Neural progenitor cell (in vitro differentiated cells): ENCODE results near the gene MAGI1. TPM values are rescaled to one million over a fixed set of nuclear protein-coding genes. Genes with fewer than 3 reads are reported as not detected.

Experiments used
- DNase-seq: peaks from one replicate; pipeline ENCODE4 v3.0.0-alpha.2; 2016; ENCODE audit warnings: low spot score
- H2AFZ ChIP-seq: fragments of 200-600 bp; sonication (generic); replicated peaks from 2 replicates; pipeline ENCODE4 v1.6.1; 2016; ENCODE audit warnings: antibody characterized with exemption
- H3F3A ChIP-seq: fragments of 200-600 bp; sonication (generic); 2 replicates; pipeline ENCODE4 v1.6.1; 2016; ENCODE audit warnings: antibody characterized with exemption, low read depth
- H3K27ac ChIP-seq: fragments of 200-600 bp; sonication (generic); 2 replicates; pipeline ENCODE4 v1.5.1; 2016; ENCODE audit warnings: mild to moderate bottlenecking
- H3K27me3 ChIP-seq: fragments of 200-600 bp; sonication (generic); 2 replicates; pipeline ENCODE4 v1.6.1; 2016; ENCODE audit warnings: mild to moderate bottlenecking, moderate library complexity
- H3K36me3 ChIP-seq: fragments of 200-600 bp; sonication (generic); 2 replicates; pipeline ENCODE4 v1.5.1; 2016
- H3K4me1 ChIP-seq: fragments of 200-600 bp; sonication (generic); 2 replicates; pipeline ENCODE4 v1.6.1; 2016; ENCODE audit warnings: mixed run types
- H3K4me2 ChIP-seq: fragments of 200-600 bp; sonication (generic); 2 replicates; pipeline ENCODE4 v1.6.1; 2016
- H3K4me3 ChIP-seq: fragments of 200-600 bp; sonication (generic); 2 replicates; pipeline ENCODE4 v1.5.1; 2016
- H3K79me2 ChIP-seq: fragments of 200-600 bp; sonication (generic); 2 replicates; pipeline ENCODE4 v1.6.1; 2016; ENCODE audit warnings: low read depth
- H3K9ac ChIP-seq: fragments of 200-600 bp; sonication (generic); 2 replicates; pipeline ENCODE4 v1.6.1; 2016
- H3K9me3 ChIP-seq: fragments of 200-600 bp; sonication (generic); 2 replicates; pipeline ENCODE4 v1.5.1; 2016; ENCODE audit warnings: low read depth
- H4K20me1 ChIP-seq: fragments of 200-600 bp; sonication (generic); 2 replicates; pipeline ENCODE4 v1.6.1; 2016; ENCODE audit warnings: low read depth
- H3K27ac Mint-ChIP-seq: 3 replicates; pipeline ENCODE4 v1.8.0; 2021; ENCODE audit warnings: mixed read lengths
- H3K27me3 Mint-ChIP-seq: 2 replicates; pipeline ENCODE4 v1.8.0; 2022; ENCODE audit warnings: low read depth, mild to moderate bottlenecking, inconsistent platforms, moderate library complexity, mixed read lengths; ENCODE audit not compliant: insufficient read depth
- H3K36me3 Mint-ChIP-seq: 3 replicates; pipeline ENCODE4 v1.8.0; 2021; ENCODE audit warnings: mixed read lengths
- H3K4me1 Mint-ChIP-seq: 3 replicates; pipeline ENCODE4 v1.8.0; 2021; ENCODE audit warnings: mixed read lengths
- H3K4me3 Mint-ChIP-seq: 3 replicates; pipeline ENCODE4 v1.8.0; 2021; ENCODE audit warnings: mild to moderate bottlenecking, moderate library complexity, mixed read lengths
- H3K9me3 Mint-ChIP-seq: 3 replicates; pipeline ENCODE4 v1.8.0; 2020; ENCODE audit warnings: mixed read lengths
- EZH2 ChIP-seq: fragments of 200-600 bp; sonication (generic); IDR thresholded peaks from 2 replicates; pipeline ENCODE4 v1.6.1; 2017; ENCODE audit warnings: antibody characterized with exemption, mild to moderate bottlenecking, moderate library complexity
- EZH2phosphoT487 ChIP-seq: fragments of 200-600 bp; sonication (generic); IDR thresholded peaks from 2 replicates; pipeline ENCODE4 v1.6.1; 2017; ENCODE audit warnings: antibody characterized with exemption
- total RNA-seq: library from RNA; depleted of rRNA; stranded (reverse); fragments of >200 nt; gene quantifications from 2 replicates; pipeline ENCODE4 v1.2.3, GENCODE V29; 2015; ENCODE audit warnings: low replicate concordance
- TF ChIP-seq, protein P1 (sequence below): fragments of 200-600 bp; sonication (generic); IDR thresholded peaks from 2 replicates; pipeline ENCODE4 v1.5.1; 2017; ENCODE audit warnings: antibody characterized with exemption, mild to moderate bottlenecking

The MAGI1 gene
- total RNA-seq, 1 donor from 2014 or later = 40.6 TPM

GRCh38 chr3:65557899-65558564 lies 480.7 kb downstream of the MAGI1 start:
- H3K36me3 ChIP-seq = no peaks in the 10 kb centered on the region
- Mint-ChIP-seq H3K9me3 (no peaks in the 10 kb centered on the region), H3K27ac (no peak overlapping the region), H3K27me3 (no peaks in the 10 kb centered on the region), H3K4me3 (no peak overlapping the region), H3K4me1 (peaks cover 26% of the 10 kb centered on the region), H3K36me3 (peaks cover 10% of the 10 kb centered on the region)
- no peak overlapping the region for H3K4me2 ChIP-seq
- no peaks in the 10 kb centered on the region for H3K9me3 ChIP-seq
- H3K4me1 ChIP-seq = peaks cover 26% of the 10 kb centered on the region
- DNase-seq = no peak
- peaks cover 4% of the 10 kb centered on the region for H3F3A ChIP-seq
- H2AFZ ChIP-seq = no peak overlapping the region
- peaks cover 94% of the 10 kb centered on the region for H3K79me2 ChIP-seq
- TF ChIP-seq EZH2phosphoT487 (no peak), EZH2 (no peak)
- TF ChIP-seq, protein P1, sequence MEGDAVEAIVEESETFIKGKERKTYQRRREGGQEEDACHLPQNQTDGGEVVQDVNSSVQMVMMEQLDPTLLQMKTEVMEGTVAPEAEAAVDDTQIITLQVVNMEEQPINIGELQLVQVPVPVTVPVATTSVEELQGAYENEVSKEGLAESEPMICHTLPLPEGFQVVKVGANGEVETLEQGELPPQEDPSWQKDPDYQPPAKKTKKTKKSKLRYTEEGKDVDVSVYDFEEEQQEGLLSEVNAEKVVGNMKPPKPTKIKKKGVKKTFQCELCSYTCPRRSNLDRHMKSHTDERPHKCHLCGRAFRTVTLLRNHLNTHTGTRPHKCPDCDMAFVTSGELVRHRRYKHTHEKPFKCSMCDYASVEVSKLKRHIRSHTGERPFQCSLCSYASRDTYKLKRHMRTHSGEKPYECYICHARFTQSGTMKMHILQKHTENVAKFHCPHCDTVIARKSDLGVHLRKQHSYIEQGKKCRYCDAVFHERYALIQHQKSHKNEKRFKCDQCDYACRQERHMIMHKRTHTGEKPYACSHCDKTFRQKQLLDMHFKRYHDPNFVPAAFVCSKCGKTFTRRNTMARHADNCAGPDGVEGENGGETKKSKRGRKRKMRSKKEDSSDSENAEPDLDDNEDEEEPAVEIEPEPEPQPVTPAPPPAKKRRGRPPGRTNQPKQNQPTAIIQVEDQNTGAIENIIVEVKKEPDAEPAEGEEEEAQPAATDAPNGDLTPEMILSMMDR = no peak
- no peak overlapping the region for H3K27ac ChIP-seq
- H3K27me3 ChIP-seq = no peaks in the 10 kb centered on the region
- H4K20me1 ChIP-seq = peaks cover 32% of the 10 kb centered on the region
- H3K4me3 ChIP-seq = no peak overlapping the region
- H3K9ac ChIP-seq = no peak overlapping the region

GRCh38 chr3:65556934-65557577 lies 481.7 kb downstream of the MAGI1 start:
- peaks cover 35% of the 10 kb centered on the region for H3K4me1 Mint-ChIP-seq
- Histone ChIP-seq H3K79me2 (peaks cover 94% of the 10 kb centered on the region), H3K36me3 (no peaks in the 10 kb centered on the region), H3K27me3 (no peaks in the 10 kb centered on the region), H3K9me3 (no peaks in the 10 kb centered on the region), H3K4me3 (no peak overlapping the region), H3K9ac (no peak overlapping the region), H4K20me1 (peaks cover 42% of the 10 kb centered on the region), H3K4me2 (no peak overlapping the region), H2AFZ (no peak overlapping the region), H3K27ac (no peak overlapping the region), H3F3A (peaks cover 11% of the 10 kb centered on the region), H3K4me1 (peaks cover 36% of the 10 kb centered on the region)
- H3K36me3 Mint-ChIP-seq = peaks cover 10% of the 10 kb centered on the region
- no peak for DNase-seq
- TF ChIP-seq EZH2phosphoT487 (no peak), EZH2 (no peak)
- TF ChIP-seq, protein P1 = no peak
- H3K27me3 Mint-ChIP-seq = no peaks in the 10 kb centered on the region
- H3K4me3 Mint-ChIP-seq = no peak overlapping the region
- no peaks in the 10 kb centered on the region for H3K9me3 Mint-ChIP-seq
- H3K27ac Mint-ChIP-seq = no peak overlapping the region

DNA sequence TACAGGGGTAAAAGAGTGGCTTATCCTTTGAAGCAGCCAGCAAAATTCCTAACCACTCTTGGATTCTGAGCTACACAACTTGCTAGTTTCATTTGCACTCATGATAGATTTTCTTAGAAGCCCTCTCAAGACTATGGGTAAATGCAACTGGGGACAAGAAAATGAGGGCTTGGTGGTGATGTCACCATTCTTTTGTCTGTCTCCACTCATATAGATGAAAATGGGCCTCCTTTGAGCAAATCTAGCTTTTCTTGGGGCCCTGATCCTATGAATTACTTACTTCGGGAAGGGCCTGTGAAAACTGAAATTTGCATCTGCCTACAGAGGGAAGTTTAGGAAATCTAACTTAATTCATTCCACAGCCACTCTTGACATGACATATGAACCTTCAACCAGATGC lies 486.3 kb downstream of the MAGI1 start:
- H3K27ac ChIP-seq = no peak overlapping the region
- Mint-ChIP-seq H3K36me3 (peaks cover 5% of the 10 kb centered on the region), H3K9me3 (no peaks in the 10 kb centered on the region), H3K27ac (peak overlapping the region; percentile 21), H3K27me3 (peaks cover 4% of the 10 kb centered on the region), H3K4me1 (peaks cover 47% of the 10 kb centered on the region), H3K4me3 (peak overlapping the region; percentile 25)
- H3K4me2 ChIP-seq = peak overlapping the region; percentile 49
- H3K27me3 ChIP-seq = peaks cover 18% of the 10 kb centered on the region
- peaks cover 75% of the 10 kb centered on the region for H4K20me1 ChIP-seq
- DNase-seq = no peak
- no peak overlapping the region for H2AFZ ChIP-seq
- no peaks in the 10 kb centered on the region for H3K36me3 ChIP-seq
- H3K79me2 ChIP-seq = peaks cover 70% of the 10 kb centered on the region
- TF ChIP-seq EZH2phosphoT487 (no peak), EZH2 (no peak)
- TF ChIP-seq, protein P1 = no peak
- H3K9me3 ChIP-seq = no peaks in the 10 kb centered on the region
- no peak overlapping the region for H3K4me3 ChIP-seq
- peaks cover 24% of the 10 kb centered on the region for H3K4me1 ChIP-seq
- H3K9ac ChIP-seq = no peak overlapping the region
- H3F3A ChIP-seq = peaks cover 33% of the 10 kb centered on the region
